Naive thymus-derived CD4-positive, alpha-beta T cell (primary cell): ENCODE measurements around the gene NETO2. TPM values are rescaled to one million over a fixed set of nuclear protein-coding genes. Genes with fewer than 3 reads are reported as not detected.

Experiments used
- ATAC-seq: fragments of 150-1000 bp; cut with Tn5 transposase; 2 replicates; pipeline ENCODE4 v1.10.0; 2021; ENCODE audit warnings: mild to moderate bottlenecking, moderate library complexity
- CTCF ChIA-PET: fragments of 350-600 bp; sonication (Branson Sonifier 250); formaldehyde crosslinking; loops from one replicate; lab custom pipeline; 2021; ENCODE audit warnings: antibody characterized with exemption; lab: Charles Lee
- POLR2A ChIA-PET: fragments of 350-600 bp; sonication (Branson Sonifier 250); formaldehyde crosslinking; loops from one replicate; lab custom pipeline; 2021; ENCODE audit warnings: antibody characterized with exemption, inconsistent platforms; lab: Charles Lee
- DNase-seq, 9 donors: peaks; one replicate each; pipeline versions ENCODE4 v3.0.0 to v3.0.0-alpha.2; 2020 to 2022; ENCODE audit warnings: mixed read lengths in 1 of 9
- H3K27ac ChIP-seq: one replicate; pipeline ENCODE4 v1.7.0; 2013; ENCODE audit warnings: mild to moderate bottlenecking, low read depth, low read length, moderate library complexity
- H3K27me3 ChIP-seq, 2 donors: one replicate each; pipeline ENCODE4 v1.7.0; 2013; ENCODE audit warnings: low read length in 2 of 2, mild to moderate bottlenecking in 2 of 2, moderate library complexity in 2 of 2; ENCODE audit not compliant: control insufficient read depth in 2 of 2, insufficient read depth in 2 of 2
- H3K36me3 ChIP-seq, 3 experiments: 1 replicate in 2 of 3; 2 replicates in 1 of 3; pipeline ENCODE4 v1.7.0; 2013; ENCODE audit warnings: low read length in 3 of 3, mild to moderate bottlenecking in 3 of 3, moderate library complexity in 1 of 3; ENCODE audit not compliant: insufficient read depth in 3 of 3, control insufficient read depth in 2 of 3
- H3K4me1 ChIP-seq, 2 donors: one replicate each; pipeline ENCODE4 v1.7.0; 2013; ENCODE audit warnings: low read length in 2 of 2, mild to moderate bottlenecking in 2 of 2, moderate library complexity in 1 of 2; ENCODE audit not compliant: control insufficient read depth in 2 of 2, insufficient read depth in 2 of 2
- H3K4me3 ChIP-seq: 2 replicates; pipeline ENCODE4 v1.7.0; 2013; ENCODE audit warnings: mild to moderate bottlenecking, low read length
- H3K9me3 ChIP-seq, 3 experiments: 1 replicate in 2 of 3; 2 replicates in 1 of 3; pipeline ENCODE4 v1.7.0; 2013; ENCODE audit warnings: low read length in 3 of 3; ENCODE audit not compliant: control insufficient read depth in 2 of 3
- H3K27ac Mint-ChIP-seq, 9 donors: one replicate each; pipeline ENCODE4 v1.8.0; 2020 to 2022; ENCODE audit warnings: mixed read lengths in 9 of 9, mild to moderate bottlenecking in 8 of 9, moderate library complexity in 5 of 9, inconsistent platforms in 2 of 9
- H3K27me3 Mint-ChIP-seq, 5 donors: one replicate each; pipeline ENCODE4 v1.8.0; 2021 to 2022; ENCODE audit warnings: mixed read lengths in 5 of 5, mild to moderate bottlenecking in 1 of 5
- H3K36me3 Mint-ChIP-seq, 5 donors: one replicate each; pipeline ENCODE4 v1.8.0; 2020 to 2022; ENCODE audit warnings: mixed read lengths in 5 of 5, mild to moderate bottlenecking in 3 of 5, inconsistent platforms in 1 of 5
- H3K4me1 Mint-ChIP-seq, 7 donors: one replicate each; pipeline ENCODE4 v1.8.0; 2020 to 2022; ENCODE audit warnings: mixed read lengths in 7 of 7, mild to moderate bottlenecking in 3 of 7, inconsistent platforms in 1 of 7
- H3K4me3 Mint-ChIP-seq, 10 donors: one replicate each; pipeline ENCODE4 v1.8.0; 2020 to 2022; ENCODE audit warnings: mild to moderate bottlenecking in 10 of 10, mixed read lengths in 10 of 10, moderate library complexity in 6 of 10, inconsistent platforms in 2 of 10
- H3K9me3 Mint-ChIP-seq, 11 donors: one replicate each; pipeline ENCODE4 v1.8.0; 2020 to 2022; ENCODE audit warnings: mixed read lengths in 11 of 11, mild to moderate bottlenecking in 4 of 11, inconsistent platforms in 1 of 11, moderate library complexity in 1 of 11
- intact Hi-C, 2 donors: fragments of 100-400 bp; cut with micrococcal nuclease; formaldehyde crosslinking; loops; one replicate each; pipeline ENCODE4 v1.15.1; 2023
- polyA plus RNA-seq, 2 donors: library from polyadenylated mRNA; unstranded; fragments of 300-500 nt; fragmentation: Illumina TruSeq; gene quantifications; one replicate each; pipeline ENCODE4 v1.2.3, GENCODE V29; 2021
- total RNA-seq, 6 experiments: library from RNA in 5 of 6; stranded (reverse) in 5 of 6; gene quantifications; 1 replicate in 5 of 6; 2 replicates in 1 of 6; pipeline ENCODE4 v1.2.3 and lab custom pipeline; 2021 to 2026

The NETO2 gene
- total and polyA plus RNA-seq, 7 experiments from 2014 or later, result 0.25 to 8.1 (median 0.38) TPM; not detected in 1

- Histone ChIP-seq H3K27ac (no peak overlapping the region), H3K9me3 (no peaks in the 10 kb centered on the region), H3K36me3 (no peaks in the 10 kb centered on the region), H3K4me1 (no peaks in the 10 kb centered on the region), H3K4me3 (no peak overlapping the region), H3K27me3 (no peaks in the 10 kb centered on the region)
- Mint-ChIP-seq H3K27me3 (peaks cover 0 to 10% (median 6%) of the 10 kb centered on the region in 5 donors), H3K36me3 (peaks cover 0 to 5% (median 0%) of the 10 kb centered on the region in 5 donors), H3K4me1 (peaks cover 0 to 34% (median 5%) of the 10 kb centered on the region in 7 donors), H3K4me3 (no peak overlapping the region), H3K9me3 (peaks cover 0 to 9% (median 0%) of the 10 kb centered on the region in 11 donors), H3K27ac (no peak overlapping the region)
- ChIA-PET CTCF (no interaction called here), POLR2A (no interaction called here)
- DNase-seq, result no peak
- intact Hi-C loops, result no loop called here
- ATAC-seq, result no peak
Observed at GRCh38 chr16:47072158-47072557, 71.6 kb downstream of the NETO2 start.

GRCh38 chr16:47069841-47070584, 73.7 kb downstream of the NETO2 start:
- Mint-ChIP-seq H3K27me3 (peaks cover 0 to 10% (median 6%) of the 10 kb centered on the region in 5 donors), H3K4me1 (peaks cover 0 to 32% (median 5%) of the 10 kb centered on the region in 7 donors), H3K9me3 (peaks cover 0 to 9% (median 0%) of the 10 kb centered on the region in 11 donors), H3K36me3 (peaks cover 0 to 5% (median 0%) of the 10 kb centered on the region in 5 donors), H3K4me3 (peak overlapping the region in 1 of 10 donors; percentile 66), H3K27ac (peak overlapping the region in 1 of 9 donors; percentile 91)
- ATAC-seq, result no peak
- no peak overlapping the region for H3K27ac ChIP-seq
- POLR2A ChIA-PET, result no interaction called here
- no peaks in the 10 kb centered on the region for H3K4me1 ChIP-seq
- no peak for DNase-seq
- no peaks in the 10 kb centered on the region for H3K9me3 ChIP-seq
- no peaks in the 10 kb centered on the region for H3K27me3 ChIP-seq
- intact Hi-C loops, result loop anchor here in 1 of 2 donors (1.0 to 5.0 kb wide), 2 partner anchors 33 to 72 kb away; partner anchors contain the start of gene NETO2
- H3K36me3 ChIP-seq, result no peaks in the 10 kb centered on the region
- CTCF ChIA-PET, result no interaction called here
- no peak overlapping the region for H3K4me3 ChIP-seq

- H3K27me3 Mint-ChIP-seq, result peaks cover 0 to 10% (median 6%) of the 10 kb centered on the region in 5 donors
- H3K27me3 ChIP-seq, result no peaks in the 10 kb centered on the region
- no peak for ATAC-seq
- peaks cover 0 to 32% (median 5%) of the 10 kb centered on the region in 7 donors for H3K4me1 Mint-ChIP-seq
- intact Hi-C loops, result loop anchor here in 1 of 2 donors (1.0 to 5.0 kb wide), 2 partner anchors 32 to 73 kb away; partner anchors contain the start of gene NETO2
- CTCF ChIA-PET, result interaction anchor here (0.6 kb wide), 1 partner anchor 82 kb away, joined by 9 read pairs; no protein-coding TSS in a partner anchor
- H3K36me3 Mint-ChIP-seq, result peaks cover 0 to 5% (median 0%) of the 10 kb centered on the region in 5 donors
- peaks cover 0 to 9% (median 0%) of the 10 kb centered on the region in 11 donors for H3K9me3 Mint-ChIP-seq
- H3K36me3 ChIP-seq, result no peaks in the 10 kb centered on the region
- no peaks in the 10 kb centered on the region for H3K9me3 ChIP-seq
- H3K4me3 Mint-ChIP-seq, result peak overlapping the region in 2 of 10 donors; percentile 18 to 66
- peak overlapping the region in 1 of 9 donors; percentile 91 for H3K27ac Mint-ChIP-seq
- H3K4me3 ChIP-seq, result no peak overlapping the region
- no peak overlapping the region for H3K27ac ChIP-seq
- H3K4me1 ChIP-seq, result no peaks in the 10 kb centered on the region
- POLR2A ChIA-PET, result no interaction called here
- DNase-seq, result no peak
Observed at GRCh38 chr16:47069313-47069712, 74.4 kb downstream of the NETO2 start.

- peaks cover 0 to 10% (median 6%) of the 10 kb centered on the region in 5 donors for H3K27me3 Mint-ChIP-seq
- H3K27ac Mint-ChIP-seq, result no peak overlapping the region
- CTCF ChIA-PET, result no interaction called here
- intact Hi-C loops, result loop anchor here in 1 of 2 donors (5.0 kb wide), 1 partner anchor 75 kb away; the partner anchor contains the start of gene NETO2
- DNase-seq (no peak), ATAC-seq (no peak)
- Histone ChIP-seq H3K4me1 (no peaks in the 10 kb centered on the region), H3K9me3 (no peaks in the 10 kb centered on the region), H3K4me3 (no peak overlapping the region), H3K27me3 (no peaks in the 10 kb centered on the region), H3K27ac (no peak overlapping the region), H3K36me3 (no peaks in the 10 kb centered on the region)
- POLR2A ChIA-PET, result no interaction called here
- H3K4me3 Mint-ChIP-seq, result no peak overlapping the region
- H3K4me1 Mint-ChIP-seq, result peaks cover 0 to 16% (median 5%) of the 10 kb centered on the region in 7 donors
- peaks cover 0 to 8% (median 5%) of the 10 kb centered on the region in 5 donors for H3K36me3 Mint-ChIP-seq
- peaks cover 0 to 13% (median 2%) of the 10 kb centered on the region in 11 donors for H3K9me3 Mint-ChIP-seq
Observed at GRCh38 chr16:47067203-47067602, 76.5 kb downstream of the NETO2 start.

- ATAC-seq (no peak), DNase-seq (no peak)
- intact Hi-C loops, result loop anchor here in 1 of 2 donors (5.0 kb wide), 1 partner anchor 76 kb away; the partner anchor contains the start of gene NETO2
- Mint-ChIP-seq H3K4me1 (peaks cover 0 to 16% (median 5%) of the 10 kb centered on the region in 7 donors), H3K9me3 (peaks cover 0 to 17% (median 2%) of the 10 kb centered on the region in 11 donors), H3K4me3 (no peak overlapping the region), H3K27ac (no peak overlapping the region), H3K36me3 (peaks cover 0 to 8% (median 3%) of the 10 kb centered on the region in 5 donors), H3K27me3 (peaks cover 0 to 10% (median 6%) of the 10 kb centered on the region in 5 donors)
- Histone ChIP-seq H3K36me3 (no peaks in the 10 kb centered on the region), H3K4me1 (no peaks in the 10 kb centered on the region), H3K9me3 (no peaks in the 10 kb centered on the region), H3K4me3 (no peak overlapping the region), H3K27me3 (no peaks in the 10 kb centered on the region), H3K27ac (no peak overlapping the region)
- CTCF ChIA-PET, result no interaction called here
- POLR2A ChIA-PET, result no interaction called here
Observed at GRCh38 chr16:47065766-47066688, 77.7 kb downstream of the NETO2 start.

- no peak for ATAC-seq
- Mint-ChIP-seq H3K27ac (no peak overlapping the region), H3K9me3 (peaks cover 0 to 17% (median 2%) of the 10 kb centered on the region in 11 donors), H3K4me3 (no peak overlapping the region), H3K27me3 (peaks cover 0 to 4% (median 0%) of the 10 kb centered on the region in 5 donors), H3K36me3 (peaks cover 0 to 7% (median under 1%) of the 10 kb centered on the region in 5 donors), H3K4me1 (peaks cover 0 to 14% (median 5%) of the 10 kb centered on the region in 7 donors)
- no peaks in the 10 kb centered on the region for H3K9me3 ChIP-seq
- no peaks in the 10 kb centered on the region for H3K27me3 ChIP-seq
- H3K36me3 ChIP-seq, result no peaks in the 10 kb centered on the region
- H3K27ac ChIP-seq, result no peak overlapping the region
- H3K4me1 ChIP-seq, result no peaks in the 10 kb centered on the region
- CTCF ChIA-PET, result no interaction called here
- no peak for DNase-seq
- H3K4me3 ChIP-seq, result no peak overlapping the region
- intact Hi-C loops, result loop anchor here in 1 of 2 donors (5.0 kb wide), 1 partner anchor 78 kb away; the partner anchor contains the start of gene NETO2
- POLR2A ChIA-PET, result no interaction called here
Observed at GRCh38 chr16:47064775-47065174, 79.0 kb downstream of the NETO2 start.
